Adipose tissue (tissue), 3 donors: Measurements from ENCODE around the gene SETD7. TPM values are rescaled to one million over a fixed set of nuclear protein-coding genes. Genes with fewer than 3 reads are reported as not detected.

Experiments
- H3K27ac ChIP-seq: one replicate; pipeline ENCODE4 v1.5.1; 2013; ENCODE audit warnings: low read depth, low read length
- WGBS, 3 donors: extraction: QIAGEN DNeasy Blood & Tissue Kit; methylation state at CpG; one replicate each; pipeline ENCODE4 v1.1.7; 2013; 5-methylcytosine and 5-hydroxymethylcytosine counted together
- polyA plus RNA-seq, 3 donors: library from polyadenylated mRNA; stranded (reverse); fragments of 200-250 nt; gene quantifications; one replicate each; pipeline ENCODE4 v1.2.3, GENCODE V29; 2013
- donor health status: healthy with polysubstance abuse.
- donor health status: Bipolar disorder and iron deficiency.
- donor health status: healthy.

Gene SETD7
- polyA plus RNA-seq, 3 donors: 7.7 to 63.1 (median 20.6) TPM

DNA sequence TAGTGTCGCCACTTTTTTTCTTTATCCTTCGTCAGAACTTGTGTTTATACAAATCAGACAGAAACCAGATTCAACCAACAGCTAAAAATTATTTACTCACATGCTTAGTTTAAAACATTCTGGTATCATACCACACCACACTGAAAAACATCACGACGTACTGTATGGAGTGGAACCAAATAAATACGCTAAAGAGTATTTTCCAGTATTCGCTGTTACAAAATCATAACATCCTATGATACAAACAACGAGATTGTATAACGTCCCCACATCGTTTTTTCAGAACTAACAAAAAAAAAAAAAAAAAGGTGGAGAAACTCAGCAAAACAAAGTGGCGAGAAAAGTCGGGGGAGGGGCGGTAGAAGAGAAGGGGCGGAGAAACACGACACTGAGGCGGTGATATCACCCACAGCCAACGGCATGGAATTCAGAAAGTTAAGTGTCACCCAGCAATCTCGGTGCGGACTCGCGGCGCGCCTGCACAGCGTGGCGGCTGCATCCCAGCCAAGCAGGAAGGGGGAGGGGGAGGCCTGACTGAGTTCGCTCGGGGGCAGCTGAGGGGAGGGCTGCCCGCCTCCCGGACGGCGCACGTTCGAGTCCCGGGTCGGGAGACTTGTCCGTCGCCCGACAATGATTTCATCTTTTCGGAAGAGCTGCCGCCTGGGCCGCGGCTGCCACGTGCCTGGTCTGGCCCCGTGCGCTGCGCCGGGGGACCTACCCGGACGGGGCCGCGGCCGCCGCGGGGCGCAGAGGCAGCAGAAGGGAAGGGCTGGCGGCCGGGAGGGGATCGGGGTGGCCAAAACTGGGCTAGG lies 920 bp downstream of the SETD7 start:
- WGBS, 3 donors: 1 to 2% (median 2%) methylated on average over 52 to 57 of the region's 57 CpGs
- peak overlapping the region; percentile 87 for H3K27ac ChIP-seq

DNA sequence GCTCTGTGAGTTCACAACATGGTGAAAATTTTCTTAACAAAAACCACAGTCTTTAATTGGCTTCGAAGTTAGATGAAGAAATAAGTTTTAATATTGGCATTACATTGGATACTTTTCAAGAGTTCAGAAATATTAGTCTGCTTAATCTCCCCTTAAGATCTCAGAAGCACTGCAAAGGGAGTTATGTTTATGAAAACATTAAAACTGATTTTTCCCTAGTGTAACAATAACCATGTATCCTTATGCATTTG lies 1.5 kb downstream of the SETD7 start:
- 24 to 50% (median 43%) methylated on average over 1 of the region's 1 CpG for WGBS, 3 donors

DNA sequence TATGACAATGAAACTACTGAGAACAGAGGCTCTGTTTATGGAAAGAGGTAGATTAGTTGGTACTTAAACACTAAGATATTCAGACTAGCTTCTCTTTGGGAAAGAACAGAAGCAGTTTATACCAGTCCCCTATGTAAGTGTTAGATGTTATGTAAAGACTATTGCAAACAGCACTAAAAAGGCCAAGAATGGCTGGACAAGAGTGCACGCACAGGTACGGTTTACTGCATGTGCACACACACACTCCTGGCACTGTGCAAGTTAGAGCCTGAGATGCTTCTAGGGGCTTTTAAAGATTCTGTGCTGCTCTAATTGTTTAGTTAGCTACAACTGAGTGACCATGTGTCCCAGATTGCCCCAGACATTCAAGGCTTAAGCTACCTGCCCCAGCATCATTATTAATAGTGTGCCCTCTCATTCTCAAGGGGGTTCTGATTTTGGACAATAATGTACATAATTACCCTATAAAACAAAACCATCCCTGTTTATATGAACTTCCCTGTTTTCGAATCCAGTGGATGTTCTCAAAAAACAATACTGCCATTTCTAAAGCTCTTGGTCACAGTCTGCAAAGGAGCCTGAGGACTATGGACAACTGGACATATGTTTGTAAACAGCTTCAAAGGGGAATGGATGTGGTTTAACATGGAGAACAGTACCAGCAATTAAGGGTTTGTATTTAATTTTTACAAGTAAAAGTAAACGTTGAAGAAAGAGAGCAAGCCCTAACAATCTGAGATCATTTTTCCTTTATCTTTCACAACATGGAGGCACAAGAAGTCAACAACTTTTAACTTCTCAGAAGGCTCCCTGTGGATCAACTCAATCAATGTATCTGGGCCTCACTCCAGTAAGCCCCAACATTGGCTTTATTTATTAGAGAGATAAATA lies 2.0 kb downstream of the SETD7 start:
- no peak overlapping the region for H3K27ac ChIP-seq
- WGBS, 3 donors: 41 to 64% (median 51%) methylated on average over 4 of the region's 4 CpGs

More for the DNA sequence above, 1.5 kb downstream of the SETD7 start:
- H3K27ac ChIP-seq: no peak overlapping the region

DNA sequence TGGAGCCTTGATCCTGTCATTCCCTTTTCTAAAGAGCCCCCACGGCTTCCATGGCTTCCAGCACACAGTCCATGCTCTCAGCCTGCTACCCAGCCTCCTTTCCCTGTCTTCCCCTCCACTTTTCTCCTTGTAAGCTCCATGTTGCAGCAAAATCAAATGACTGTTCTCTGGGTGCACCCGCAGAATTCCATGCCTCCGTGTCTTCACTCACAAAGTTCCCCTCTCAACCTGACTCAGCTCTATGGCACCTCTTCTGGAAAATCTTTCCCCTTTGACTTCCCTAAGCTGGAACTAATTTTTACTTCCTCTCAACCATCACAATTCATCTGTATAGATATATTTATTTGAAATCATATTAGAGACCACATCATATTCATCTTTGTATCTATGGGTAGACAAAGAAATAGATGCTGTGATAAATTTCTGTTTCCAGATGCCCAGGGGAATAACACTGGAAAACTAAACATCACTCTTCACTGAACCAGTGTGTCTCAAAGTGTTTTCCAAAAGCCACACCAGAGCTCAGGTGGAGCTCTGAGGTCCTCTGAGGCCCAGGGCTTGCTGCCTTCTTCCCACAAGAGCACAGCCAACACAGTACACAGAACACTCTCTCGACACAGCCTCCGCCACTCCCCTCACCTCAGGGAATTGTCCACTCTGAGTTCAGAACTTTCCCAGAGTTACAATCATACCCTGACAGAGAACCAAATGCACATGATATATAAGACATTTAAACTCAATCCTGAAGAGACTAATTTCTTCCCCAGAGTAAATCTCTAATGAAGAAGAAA lies 3.3 kb downstream of the SETD7 start:
- no peak overlapping the region for H3K27ac ChIP-seq
- 51 to 62% (median 60%) methylated on average over 5 of the region's 5 CpGs for WGBS, 3 donors

DNA sequence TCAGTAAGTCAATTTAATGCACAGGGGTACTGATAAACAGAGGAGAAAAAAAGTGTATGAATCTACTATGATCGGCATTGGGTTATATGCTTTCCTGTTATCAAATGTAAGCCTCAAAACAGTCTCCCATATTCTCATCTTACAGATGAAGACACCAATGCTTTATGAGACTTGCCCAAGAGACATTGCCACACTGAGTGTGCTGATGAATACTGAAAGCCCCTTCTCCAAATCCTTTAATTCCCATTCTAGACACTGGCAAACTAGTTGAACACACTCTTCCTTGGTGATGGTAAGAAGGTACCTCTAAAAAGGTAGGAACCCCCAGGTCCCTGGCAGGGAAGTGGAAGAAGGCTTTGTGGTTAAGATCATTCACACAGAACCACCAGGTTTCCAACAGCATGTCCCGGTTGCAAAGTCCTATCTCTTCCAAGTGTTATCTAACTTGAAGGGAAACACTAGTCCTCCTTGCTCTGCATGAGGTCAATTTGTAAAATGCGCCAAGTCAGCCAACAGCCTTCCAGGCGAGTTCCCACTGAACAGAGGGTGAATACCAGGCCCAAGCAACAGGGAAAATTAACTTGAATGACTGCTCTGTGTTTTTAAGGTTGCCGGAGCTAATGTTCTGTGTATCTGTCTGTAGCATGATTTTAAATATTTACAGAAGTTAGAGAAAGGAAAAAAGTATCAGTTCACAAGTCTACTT lies 5.1 kb downstream of the SETD7 start:
- 39 to 55% (median 50%) methylated on average over 5 of the region's 5 CpGs for WGBS, 3 donors
- no peak overlapping the region for H3K27ac ChIP-seq

DNA sequence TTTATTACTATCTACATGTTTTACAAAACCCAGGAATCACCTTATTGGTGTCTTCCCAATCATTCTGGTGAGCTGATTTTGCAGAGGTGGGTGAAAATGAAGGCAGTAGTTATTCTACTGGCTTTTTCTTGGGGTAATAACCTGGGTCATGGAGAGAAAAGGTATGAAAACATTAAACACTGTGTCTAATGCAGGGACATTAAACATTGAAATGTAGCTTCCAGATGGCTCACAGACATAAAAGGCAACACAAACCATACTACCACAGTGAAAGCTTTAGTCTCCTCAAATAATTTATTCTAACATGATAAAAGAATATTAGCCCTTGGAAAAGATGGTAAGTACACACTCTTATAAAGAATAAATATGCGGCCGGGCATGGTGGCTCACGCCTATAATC lies 8.0 kb downstream of the SETD7 start:
- no peak overlapping the region for H3K27ac ChIP-seq
- WGBS, 3 donors: 96 to 100% (median 98%) methylated on average over 3 of the region's 3 CpGs

DNA sequence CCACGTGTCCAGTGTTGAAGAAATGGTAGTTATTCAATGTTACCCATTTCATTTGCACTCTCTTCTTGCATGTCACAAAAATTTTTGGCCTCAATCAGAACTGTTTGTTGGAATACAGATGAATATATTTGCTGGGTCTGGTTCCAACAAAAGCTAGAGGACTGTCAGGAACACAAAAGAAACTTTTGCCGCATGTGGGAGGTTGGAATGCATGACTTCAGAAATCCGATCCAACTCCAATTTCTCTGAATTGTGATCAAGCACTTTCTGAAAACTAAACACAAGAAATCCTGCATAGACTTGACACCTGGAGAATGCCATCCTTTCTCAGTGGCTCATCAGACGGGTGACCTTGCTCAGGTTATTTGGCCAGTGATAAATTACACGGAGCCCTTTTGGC lies 15.4 kb downstream of the SETD7 start:
- WGBS, 3 donors: 64 to 80% (median 73%) methylated on average over 5 of the region's 5 CpGs
- no peak overlapping the region for H3K27ac ChIP-seq

DNA sequence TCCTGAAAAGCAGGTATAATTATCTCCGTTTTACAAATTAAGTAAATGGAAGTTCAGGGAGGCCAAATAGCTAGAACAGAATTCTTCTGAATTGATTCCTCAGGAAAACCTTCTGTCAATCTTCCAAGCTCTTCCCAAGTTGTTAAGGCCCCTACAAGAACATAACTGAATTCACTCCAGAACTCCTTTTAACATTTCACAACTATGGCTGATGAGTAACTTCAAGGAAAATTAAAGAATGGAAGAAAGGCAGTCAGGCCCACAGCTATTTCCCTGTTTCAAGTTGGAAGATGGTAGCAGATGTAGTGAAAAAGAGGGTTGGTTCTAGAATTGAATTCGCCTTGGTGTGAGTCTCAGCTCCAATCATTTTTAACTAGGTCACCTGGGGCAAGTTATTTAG lies 15.9 kb downstream of the SETD7 start:
- 96 to 100% (median 96%) methylated on average over 2 of the region's 2 CpGs for WGBS, 3 donors
- no peak overlapping the region for H3K27ac ChIP-seq

DNA sequence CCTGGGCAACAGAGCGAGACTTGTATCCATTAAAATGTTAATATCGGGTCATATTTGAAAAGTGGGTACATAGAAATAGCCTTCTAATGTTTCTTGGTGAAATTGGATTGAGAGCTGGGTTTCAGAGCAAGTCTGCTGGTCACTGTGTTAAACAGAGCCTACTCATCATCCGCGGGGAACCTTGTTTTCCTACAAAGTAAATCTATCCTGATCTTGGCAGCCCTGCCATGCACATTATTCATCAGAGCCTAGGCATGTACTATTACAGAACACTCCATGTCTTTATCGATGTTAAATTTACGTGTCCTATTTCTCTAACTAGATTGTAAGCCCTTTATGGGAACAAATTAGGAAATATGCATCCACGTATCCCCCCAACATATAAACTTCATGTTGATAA lies 18.7 kb downstream of the SETD7 start:
- H3K27ac ChIP-seq: no peak overlapping the region
- 86 to 97% (median 96%) methylated on average over 7 of the region's 7 CpGs for WGBS, 3 donors

DNA sequence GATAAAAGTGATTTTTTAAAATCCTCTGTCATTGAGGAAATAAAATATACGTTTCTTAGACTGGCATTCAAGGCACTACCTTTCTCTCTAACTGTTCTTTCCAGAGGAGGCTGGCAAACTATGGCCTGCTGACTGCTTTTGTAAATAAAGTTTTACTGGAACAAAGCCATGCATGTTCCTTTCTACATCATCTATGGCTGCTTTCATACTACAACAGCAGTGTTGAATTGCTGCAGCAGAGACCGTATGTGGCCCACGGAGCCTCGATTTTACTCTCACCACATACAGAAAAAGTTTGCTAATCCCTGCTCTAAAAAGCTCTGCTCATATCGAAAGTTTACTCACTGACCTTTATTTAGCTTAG lies 20.2 kb downstream of the SETD7 start:
- H3K27ac ChIP-seq: no peak overlapping the region
- WGBS, 3 donors: 69 to 90% (median 88%) methylated on average over 5 of the region's 5 CpGs

DNA sequence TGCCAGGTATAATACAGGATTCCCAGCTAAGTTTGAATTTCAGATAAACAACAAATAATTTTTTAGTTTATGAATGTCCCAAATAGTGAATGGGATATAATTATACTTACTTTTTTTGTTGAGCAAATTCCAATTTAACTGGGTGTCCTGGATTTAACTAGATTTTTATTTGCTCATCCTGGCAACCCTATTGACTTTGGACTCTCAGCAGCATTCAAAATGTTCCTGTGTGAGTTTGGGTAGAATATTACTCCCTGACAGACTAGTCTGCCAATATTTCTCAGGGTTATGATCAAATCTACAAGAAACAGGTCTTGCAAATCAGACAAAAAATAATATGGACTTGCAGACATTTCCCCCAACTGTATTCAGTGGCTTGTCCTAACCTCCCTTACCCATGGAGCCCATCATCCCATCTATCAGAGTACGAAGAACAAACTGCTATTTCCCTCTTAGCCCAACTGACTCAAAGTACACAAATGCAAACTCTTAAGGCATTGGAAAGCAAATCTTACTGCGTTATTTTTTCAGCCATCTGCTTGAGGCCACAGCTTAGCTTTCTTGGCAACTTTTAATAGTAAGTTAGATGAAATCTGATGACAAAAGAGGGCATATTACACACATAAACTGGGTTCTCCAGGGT lies 20.7 kb downstream of the SETD7 start:
- WGBS, 3 donors: 39 to 88% (median 67%) methylated on average over 2 of the region's 2 CpGs
- no peak overlapping the region for H3K27ac ChIP-seq

DNA sequence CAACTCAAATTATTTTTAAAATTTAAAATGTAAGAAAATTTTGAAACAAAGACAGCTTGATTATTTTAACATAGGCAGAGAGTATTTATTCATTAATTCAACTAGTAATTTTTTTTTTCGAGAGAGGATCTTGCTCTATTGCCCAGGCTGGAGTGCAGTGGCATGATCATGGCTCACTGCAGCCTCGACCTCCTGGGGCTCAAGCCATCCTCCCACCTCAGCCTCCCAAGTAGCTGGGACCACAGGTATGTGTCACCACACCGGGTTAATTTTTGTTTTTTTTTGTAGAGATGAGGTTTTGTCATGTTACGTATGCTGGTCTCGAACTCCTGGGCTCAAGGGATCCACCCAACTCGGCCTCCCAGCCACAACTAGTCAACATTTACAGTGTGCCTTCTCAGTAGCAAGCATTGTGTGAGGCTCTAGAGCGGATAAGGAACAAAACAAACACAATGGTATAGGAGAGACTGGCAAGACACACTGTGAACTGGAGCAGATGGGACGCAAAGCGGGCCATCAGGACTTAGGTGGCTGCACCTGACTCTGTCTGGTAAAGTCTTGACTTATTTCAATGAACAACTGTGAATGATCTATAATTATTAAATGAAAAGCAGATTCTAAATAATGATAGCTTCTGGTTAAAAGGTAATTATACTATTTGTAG lies 21.6 kb downstream of the SETD7 start:
- WGBS, 3 donors: 64 to 97% (median 95%) methylated on average over 9 of the region's 9 CpGs
- no peak overlapping the region for H3K27ac ChIP-seq

DNA sequence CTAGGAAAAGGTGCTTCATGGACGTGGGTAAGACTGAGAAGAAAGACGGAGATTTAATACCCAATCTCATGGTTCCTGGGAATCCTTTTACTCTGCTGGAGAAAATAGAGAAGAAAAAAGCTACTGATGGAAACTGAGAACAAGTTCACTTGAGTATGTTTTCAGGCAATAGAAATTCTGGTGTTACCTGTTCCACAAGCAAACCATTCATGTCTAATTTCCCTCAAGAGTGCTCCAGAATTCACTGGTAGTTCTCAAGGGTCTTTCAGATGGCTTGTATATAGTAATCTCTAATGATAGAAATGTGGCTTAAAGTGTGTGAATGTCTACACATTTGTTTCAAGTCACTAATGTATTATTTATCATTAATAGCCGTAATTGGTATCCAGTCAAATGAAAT lies 22.5 kb downstream of the SETD7 start:
- WGBS, 3 donors: 65 to 94% (median 79%) methylated on average over 3 of the region's 3 CpGs
- no peak overlapping the region for H3K27ac ChIP-seq

DNA sequence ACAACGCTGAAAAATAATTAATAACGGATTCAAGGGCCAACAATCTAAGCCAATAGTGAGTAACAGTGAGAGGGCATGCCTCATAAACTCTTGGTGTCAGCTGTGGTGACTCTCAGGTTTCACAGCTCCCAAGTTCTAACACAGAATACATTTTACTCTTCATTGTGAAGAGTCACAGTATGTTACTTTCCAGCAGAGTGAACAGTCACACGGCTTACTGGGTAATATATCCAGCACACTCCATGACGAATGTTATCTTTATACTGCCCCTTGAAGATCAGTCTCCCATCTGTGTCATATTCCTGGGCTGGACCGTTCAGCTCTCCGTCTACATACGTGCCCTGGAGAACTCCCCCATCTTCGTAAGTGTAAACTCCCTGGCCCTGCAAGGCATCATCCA lies 23.1 kb downstream of the SETD7 start:
- H3K27ac ChIP-seq: no peak overlapping the region
- 68 to 72% (median 71%) methylated on average over 8 of the region's 8 CpGs for WGBS, 3 donors

DNA sequence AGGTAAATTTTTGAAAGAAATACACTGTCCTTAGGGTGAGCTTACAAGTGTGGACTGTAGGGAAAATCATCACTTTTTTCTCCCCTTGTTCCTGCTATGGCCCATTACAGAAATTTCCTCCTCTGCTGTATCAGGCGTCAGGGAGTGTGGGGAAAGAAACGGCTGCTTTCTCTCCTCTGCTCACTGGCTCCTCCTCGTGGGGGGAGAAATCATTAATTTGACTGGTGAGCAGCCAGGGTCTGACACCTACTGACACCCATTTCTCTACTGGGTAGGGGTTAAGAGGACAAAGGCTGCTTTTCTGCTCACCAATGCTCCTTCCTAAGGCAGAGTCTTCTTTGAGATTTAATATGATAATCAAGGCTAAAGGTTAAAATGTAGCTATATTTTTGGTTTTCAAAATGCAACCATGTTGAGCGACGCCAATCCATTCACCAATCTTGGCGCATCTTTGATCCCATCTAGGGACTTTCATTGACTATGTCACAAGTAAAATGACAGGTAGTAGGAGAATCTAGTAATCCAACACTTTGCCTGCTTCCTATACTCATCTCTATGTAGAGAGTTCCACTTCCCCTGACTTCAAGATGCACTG lies 25.1 kb downstream of the SETD7 start:
- H3K27ac ChIP-seq: no peak overlapping the region
- 51 to 57% (median 53%) methylated on average over 6 of the region's 6 CpGs for WGBS, 3 donors

DNA sequence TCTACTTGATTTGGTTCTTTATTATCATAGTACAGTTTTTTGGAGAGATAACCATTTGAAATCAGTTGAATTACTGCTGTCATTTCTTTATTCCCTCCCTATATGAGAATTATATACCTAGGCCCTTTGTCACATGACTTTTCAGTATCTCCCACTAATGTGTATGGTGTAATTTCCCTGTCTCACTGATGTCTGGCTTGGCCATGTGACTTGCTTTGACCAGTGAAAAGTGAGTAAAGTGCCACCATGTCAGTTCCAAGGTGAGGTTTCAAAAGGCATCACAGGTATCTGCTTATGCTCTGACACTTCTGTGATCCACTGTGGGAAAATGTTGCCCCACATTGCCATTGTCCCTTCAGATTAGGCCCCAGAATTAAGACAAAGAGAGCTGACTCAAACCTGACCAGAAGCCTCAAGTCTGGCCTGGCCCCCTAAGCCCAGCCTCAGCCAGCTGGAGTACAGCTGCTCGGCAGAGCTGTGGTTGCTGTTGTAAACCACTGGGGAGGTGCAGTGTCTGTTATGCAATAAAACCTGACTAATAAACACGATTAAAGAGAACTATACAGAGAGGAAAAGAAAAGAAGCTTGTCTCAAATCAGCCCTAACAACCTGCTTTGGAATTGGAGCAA lies 27.5 kb downstream of the SETD7 start:
- 17 to 68% (median 19%) methylated on average over 2 of the region's 2 CpGs for WGBS, 3 donors
- no peak overlapping the region for H3K27ac ChIP-seq

DNA sequence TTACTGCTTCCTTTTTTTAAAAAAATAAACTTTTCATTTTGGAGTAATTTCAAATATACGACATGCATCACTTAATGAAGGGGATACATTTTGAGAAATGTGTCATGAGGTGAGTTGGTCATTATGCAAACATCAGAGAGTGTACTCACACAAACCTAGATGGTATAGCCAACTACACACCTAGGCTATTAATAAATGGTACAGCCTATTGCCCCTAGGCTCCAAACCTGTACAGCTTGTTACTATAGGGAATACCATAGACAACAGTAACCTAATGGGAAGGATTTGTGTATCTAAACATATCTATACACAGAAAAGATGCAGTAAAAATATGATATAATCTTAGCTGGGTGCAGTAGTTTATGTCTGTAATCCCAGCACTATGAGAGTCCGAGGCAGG lies 29.1 kb downstream of the SETD7 start:
- WGBS, 3 donors: 97 to 98% (median 98%) methylated on average over 2 of the region's 2 CpGs
- H3K27ac ChIP-seq: no peak overlapping the region
